DND-41 (cell line): Measurements from ENCODE around the gene EPB41L4A.

ENCODE experiments used
- CTCF ChIP-seq: IDR thresholded peaks from 2 replicates; pipeline ENCODE4 v1.5.1; 2012; ENCODE audit warnings: borderline replicate concordance, low read length, moderate library complexity, mild to moderate bottlenecking; ENCODE audit not compliant: poor library complexity, severe bottlenecking; ENCODE audit errors: extremely low read depth
- EZH2 ChIP-seq: IDR thresholded peaks from 3 replicates; pipeline ENCODE4 v1.6.1; 2012; ENCODE audit warnings: borderline replicate concordance, low read depth, mild to moderate bottlenecking, moderate library complexity, low read length, inconsistent platforms; ENCODE audit not compliant: severe bottlenecking

GRCh38 chr5:112384523-112384922, 34.6 kb downstream of the EPB41L4A start:
- TF ChIP-seq CTCF (no peak), EZH2 (no peak)
